ENCODE data around the gene PFDN1. TPM values are rescaled to one million over a fixed set of nuclear protein-coding genes. Genes with fewer than 3 reads are reported as not detected.

PFDN1 gene
- total RNA-seq, 1 experiment from 2014 or later: 48.9 TPM

DNA sequence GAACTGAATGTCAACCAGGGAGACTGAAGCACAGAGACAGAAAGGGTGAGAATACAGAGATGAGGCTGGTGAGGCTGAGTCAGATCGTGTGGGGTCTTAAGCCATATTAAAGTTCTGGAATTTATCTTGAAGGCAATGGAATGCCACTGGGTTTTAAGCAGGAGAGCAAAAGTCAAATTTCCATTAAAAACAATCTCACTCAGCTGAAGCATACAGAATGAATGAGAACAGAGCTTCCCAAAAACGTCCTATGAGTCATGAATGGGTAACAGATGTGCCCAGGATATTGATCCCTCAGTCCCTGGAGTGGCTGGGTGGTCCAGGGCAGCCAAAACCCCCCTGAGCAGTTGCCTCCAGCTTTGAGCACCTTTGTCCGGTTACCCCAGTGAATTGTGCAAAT lies 44.9 kb downstream of the PFDN1 start:
- intact Hi-C loops (cut with micrococcal nuclease): loop anchor here (10.0 kb wide), 1 partner anchor 387 kb away; the partner anchor contains the start of genes IK and NDUFA2
- RAD21 ChIA-PET (ENCODE audit: low non-redundant PET in 1 of 2, low total read pairs in 2 of 2, uncharacterized antibody in 2 of 2, unreplicated experiment in 2 of 2): no interaction called here
- H3K79me2 ChIP-seq (ENCODE audit: insufficient read depth, low read length): peaks cover 71% of the 10 kb centered on the region
- H3K4me2 ChIP-seq (ENCODE audit: low read length): no peak overlapping the region
- no peaks in the 10 kb centered on the region for H3K9me2 ChIP-seq (ENCODE audit: insufficient read depth)
- no TSS peak for BruUV-seq (replicated peaks)
- POLR2A ChIA-PET: interaction anchor here (2.8 kb wide), 1 partner anchor 88 kb away, joined by 12 read pairs; the partner anchor contains the start of gene HBEGF
- H3K27ac ChIP-seq (ENCODE audit: low read depth, low read length): no peak overlapping the region
- peaks cover 27 to 58% of the 10 kb centered on the region in 2 experiments for H3K4me1 ChIP-seq (ENCODE audit: control insufficient read depth in 1 of 2, insufficient read depth in 2 of 2, low read length in 2 of 2)
- no peaks in the 10 kb centered on the region for H3K9me3 ChIP-seq (ENCODE audit: control insufficient read depth in 1 of 2, insufficient read depth in 1 of 2, low read depth in 1 of 2, low read length in 2 of 2)
- H3K36me3 ChIP-seq (ENCODE audit: control insufficient read depth in 1 of 2, insufficient read depth in 2 of 2, low read length in 2 of 2): no peaks in the 10 kb centered on the region
- DNase-seq (ENCODE audit: low read depth, low spot score) (no peak), ATAC-seq (no peak)
- TF ChIP-seq FOSL1 (IDR thresholded peaks at IDR 0.05; ENCODE audit: low read depth) (peak; percentile 10; the same call in 1 of the 2 replicates), POLR2A (IDR thresholded peaks at IDR 0.05; ENCODE audit: borderline replicate concordance, extremely low read depth, insufficient read depth, insufficient read length) (no peak), POLR2AphosphoS5 (IDR thresholded peaks at IDR 0.05; ENCODE audit: low read depth, low read length) (no peak), JUND (IDR thresholded peaks at IDR 0.05) (peak; percentile 25; the same call in 1 of the 2 replicates)
- H4K20me1 ChIP-seq (ENCODE audit: insufficient read depth): peaks cover 5% of the 10 kb centered on the region; the same call in 1 of the 2 replicates
- no peaks in the 10 kb centered on the region for H3K27me3 ChIP-seq (ENCODE audit: insufficient read depth, low read length)
- no peak overlapping the region for H3K9ac ChIP-seq (ENCODE audit: low read length)
- no peak overlapping the region for H3K4me3 ChIP-seq (replicated peaks in 1 of 2; ENCODE audit: low read depth in 1 of 2, low read length in 2 of 2)
- CTCF ChIA-PET: interaction anchor here (1.6 to 3.2 kb wide), 2 partner anchors 13 to 17 kb away, joined by 5 to 16 read pairs; no protein-coding TSS in a partner anchor
- H2AFZ ChIP-seq (ENCODE audit: low read depth, low read length, poor library complexity, severe bottlenecking): no peak overlapping the region

DNA sequence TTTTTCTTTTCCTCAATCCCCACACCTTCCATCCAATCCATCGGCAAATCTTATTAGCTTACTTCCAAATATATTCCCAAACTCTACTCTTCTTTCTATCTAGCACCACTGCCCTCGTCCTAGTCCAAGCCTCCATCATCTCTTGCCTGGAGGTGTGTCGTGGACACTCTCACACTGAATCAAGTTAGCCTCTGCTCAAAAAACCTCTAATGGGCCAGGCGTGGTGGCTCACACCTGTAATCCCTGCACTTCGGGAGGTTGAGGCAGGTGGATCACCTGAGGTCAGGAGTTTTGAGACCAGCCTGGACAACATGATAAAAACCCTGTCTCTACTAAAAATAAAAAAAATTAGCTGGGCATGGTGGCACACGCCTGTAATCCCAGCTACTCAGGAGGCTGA lies 46.2 kb downstream of the PFDN1 start:
- BruUV-seq (replicated peaks): no TSS peak
- DNase-seq (ENCODE audit: low read depth, low spot score) (no peak), ATAC-seq (no peak)
- TF ChIP-seq SRF (IDR thresholded peaks at IDR 0.05; ENCODE audit: low read depth) (no peak), TCF7L2 (IDR thresholded peaks at IDR 0.05; ENCODE audit: borderline replicate concordance, extremely low read depth, insufficient read depth, insufficient read length) (no peak), POLR2AphosphoS5 (IDR thresholded peaks at IDR 0.05; ENCODE audit: low read depth, low read length) (no peak), YY1 (IDR thresholded peaks at IDR 0.05; ENCODE audit: extremely low read depth, insufficient replicate concordance, low read depth, low read length) (no peak)
- Histone ChIP-seq H4K20me1 (ENCODE audit: insufficient read depth) (peaks cover 2% of the 10 kb centered on the region; the same call in 1 of the 2 replicates), H3K4me3 (replicated peaks in 1 of 2; ENCODE audit: low read depth in 1 of 2, low read length in 2 of 2) (no peak overlapping the region), H3K9ac (ENCODE audit: low read length) (no peak overlapping the region), H3K27me3 (ENCODE audit: insufficient read depth, low read length) (no peaks in the 10 kb centered on the region), H3K36me3 (ENCODE audit: control insufficient read depth in 1 of 2, insufficient read depth in 2 of 2, low read length in 2 of 2) (no peaks in the 10 kb centered on the region), H3K79me2 (ENCODE audit: insufficient read depth, low read length) (peaks cover 70% of the 10 kb centered on the region), H3K27ac (ENCODE audit: low read depth, low read length) (no peak overlapping the region), H3K9me2 (ENCODE audit: insufficient read depth) (no peaks in the 10 kb centered on the region), H3K4me1 (ENCODE audit: control insufficient read depth in 1 of 2, insufficient read depth in 2 of 2, low read length in 2 of 2) (peaks cover 25 to 60% of the 10 kb centered on the region in 2 experiments), H2AFZ (ENCODE audit: low read depth, low read length, poor library complexity, severe bottlenecking) (no peak overlapping the region), H3K4me2 (ENCODE audit: low read length) (no peak overlapping the region), H3K9me3 (ENCODE audit: control insufficient read depth in 1 of 2, insufficient read depth in 1 of 2, low read depth in 1 of 2, low read length in 2 of 2) (no peaks in the 10 kb centered on the region)
- ChIA-PET POLR2A (interaction anchor here (2.8 kb wide), 1 partner anchor 90 kb away, joined by 12 read pairs; the partner anchor contains the start of gene HBEGF), CTCF (interaction anchor here (3.2 kb wide), 1 partner anchor 12 kb away, joined by 16 read pairs; no protein-coding TSS in a partner anchor), RAD21 (ENCODE audit: low non-redundant PET in 1 of 2, low total read pairs in 2 of 2, uncharacterized antibody in 2 of 2, unreplicated experiment in 2 of 2) (no interaction called here)
- intact Hi-C loops (cut with micrococcal nuclease): loop anchor here (10.0 kb wide), 1 partner anchor 388 kb away; the partner anchor contains the start of genes IK and NDUFA2
